NCI-H1694 treated with DMSO at 0.1 percent for 48 hours (cell line): ENCODE measurements around the gene RAP1A.
"Not testable (repeated sequence)": the region's sequence is repeated elsewhere in the genome, so short reads cannot be mapped to it uniquely, and the experiment has no call there.

ENCODE experiments used
- DNase-seq: peaks from one replicate; lab custom pipeline; 2025; lab: John Stamatoyannopoulos, UW

The RAP1A gene

DNA sequence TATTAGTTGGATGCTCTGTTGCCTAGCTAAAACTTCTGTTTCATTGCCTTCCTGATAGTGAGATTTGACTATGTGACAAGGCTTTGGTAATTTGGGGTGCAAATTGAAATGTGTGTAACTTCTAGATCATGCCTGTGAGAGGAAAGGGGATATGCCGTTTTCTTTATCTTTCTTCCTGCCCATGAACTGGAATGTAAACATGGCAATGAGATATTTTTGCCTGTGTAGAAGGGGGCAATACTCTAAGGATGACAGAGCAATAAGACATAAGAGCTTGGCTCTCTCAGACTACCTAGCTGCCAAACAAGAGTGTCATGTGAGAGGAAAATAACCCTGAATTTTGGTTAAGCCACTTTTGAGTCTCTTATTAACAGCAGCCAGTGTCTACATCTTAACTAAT, 49.7 kb downstream of the RAP1A start:
- no peak for DNase-seq

- DNase-seq: no peak
These were observed 52.3 kb downstream of the RAP1A start for GRCh38 chr1:111671852-111672251.

GRCh38 chr1:111672331-111672730, 52.7 kb downstream of the RAP1A start:
- DNase-seq: no peak

- DNase-seq: no peak
These were observed 58.0 kb downstream of the RAP1A start for GRCh38 chr1:111677604-111678003.

- DNase-seq: no peak
These were observed 60.0 kb downstream of the RAP1A start for GRCh38 chr1:111679541-111679940.

DNA sequence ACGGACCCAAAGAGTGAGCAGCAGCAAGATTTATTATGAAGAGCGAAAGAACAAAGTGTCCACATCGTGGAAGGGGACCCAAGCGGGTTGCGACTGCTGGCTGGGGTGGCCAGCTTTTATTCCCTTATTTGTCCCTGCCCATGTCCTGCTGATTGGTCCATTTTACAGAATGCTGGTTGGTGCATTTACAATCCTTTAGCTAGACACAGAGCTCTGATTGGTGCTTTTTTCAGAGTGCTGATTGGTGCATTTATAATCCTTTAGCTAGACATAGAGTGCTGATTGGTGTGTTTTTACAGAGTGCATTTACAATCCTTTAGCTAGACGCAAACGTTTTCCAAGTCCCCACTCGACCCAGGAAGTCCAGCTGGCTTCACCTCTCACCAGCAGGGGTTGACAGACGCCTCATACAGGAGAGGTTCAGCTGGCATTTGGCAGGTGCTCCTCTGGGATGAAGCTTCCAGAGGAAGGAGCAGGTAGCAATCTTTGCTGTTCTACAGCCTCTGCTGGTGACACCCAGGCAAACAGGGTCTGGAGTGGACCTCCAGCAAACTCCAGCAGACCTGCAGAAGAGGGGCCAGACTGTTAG, 60.7 kb downstream of the RAP1A start:
- DNase-seq: not testable (repeated sequence)

DNA sequence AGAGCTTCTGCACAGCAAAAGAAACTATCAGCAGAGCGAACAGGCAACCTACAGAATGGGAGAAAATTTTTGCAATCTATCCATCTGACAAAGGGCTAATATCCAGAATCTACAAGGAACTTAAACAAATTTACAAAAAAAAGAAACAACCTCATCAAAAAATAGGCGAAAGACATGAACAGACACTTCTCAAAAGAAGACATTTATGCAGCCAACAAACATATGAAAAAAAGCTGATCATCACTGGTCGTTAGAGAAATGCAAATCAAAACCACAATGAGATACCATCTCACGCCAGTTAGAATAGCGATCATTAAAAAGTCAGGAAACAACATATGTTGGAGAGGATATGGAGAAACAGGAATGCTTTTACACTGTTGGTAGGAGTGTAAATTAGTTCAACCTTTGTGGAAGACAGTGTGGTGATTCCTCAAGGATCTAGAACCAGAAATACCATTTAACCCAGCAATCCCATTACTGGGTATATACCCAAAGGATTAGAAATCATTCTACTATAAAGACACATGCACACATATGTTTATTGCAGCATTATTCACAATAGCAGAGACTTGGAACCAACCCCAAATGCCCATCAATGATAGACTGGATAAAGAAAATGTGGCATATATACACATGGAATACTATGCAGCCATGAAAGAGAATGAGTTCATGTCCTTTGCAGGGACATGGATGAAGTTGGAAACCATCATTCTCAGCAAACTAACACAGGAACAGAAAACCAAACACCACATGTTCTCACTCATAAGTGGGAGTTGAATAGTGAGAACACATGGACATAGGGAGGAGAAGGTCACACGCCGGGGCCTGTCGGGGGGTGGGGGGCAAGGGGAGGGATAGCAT, 65.9 kb downstream of the RAP1A start:
- not testable (repeated sequence) for DNase-seq

- DNase-seq: no peak
These were observed 70.7 kb downstream of the RAP1A start for GRCh38 chr1:111690306-111690617.

GRCh38 chr1:111691886-111692285, 72.3 kb downstream of the RAP1A start:
- DNase-seq: no peak

DNA sequence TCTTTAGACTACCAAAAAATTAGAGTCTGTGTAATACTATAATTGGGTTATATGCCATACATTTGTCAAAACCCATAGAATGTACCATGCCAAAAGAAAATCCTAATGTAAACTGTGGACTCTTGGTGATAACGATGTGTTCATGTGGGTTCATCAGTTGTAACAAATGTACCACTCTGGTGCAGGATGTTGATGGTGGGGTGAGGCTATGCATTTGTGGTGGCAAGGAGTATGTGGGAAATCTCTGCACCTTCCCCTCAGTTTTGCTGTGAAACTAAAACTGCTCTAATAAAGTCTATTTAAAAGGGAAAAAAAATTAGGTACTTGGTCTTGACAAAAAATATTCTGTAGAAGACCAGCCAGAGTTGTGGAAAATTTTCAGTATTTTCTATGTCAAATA, 76.2 kb downstream of the RAP1A start:
- DNase-seq: no peak

GRCh38 chr1:111696330-111696729, 76.7 kb downstream of the RAP1A start:
- DNase-seq: no peak

DNA sequence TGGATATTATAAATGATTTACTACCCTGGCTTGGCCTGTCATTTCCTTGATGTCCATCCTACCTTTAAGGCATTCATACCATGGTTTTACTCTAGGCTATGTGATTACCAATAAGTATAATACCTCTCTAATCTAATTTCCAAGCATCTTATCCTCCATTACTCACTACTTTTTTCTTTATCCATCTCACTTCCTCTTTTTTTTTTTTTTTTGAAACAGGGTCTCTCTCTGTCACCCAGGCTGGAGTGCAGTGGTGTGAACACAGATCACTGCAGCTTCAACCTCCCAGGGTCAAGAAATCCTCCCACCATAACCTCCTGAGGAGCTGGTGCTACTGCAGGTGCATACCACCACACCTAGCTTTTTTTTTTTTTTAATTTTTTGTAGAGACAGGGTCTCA, 79.7 kb downstream of the RAP1A start:
- DNase-seq: no peak

GRCh38 chr1:111702504-111703050, 83.0 kb downstream of the RAP1A start:
- DNase-seq: no peak

- DNase-seq: no peak
These were observed 84.7 kb downstream of the RAP1A start for GRCh38 chr1:111704240-111704639.

DNA sequence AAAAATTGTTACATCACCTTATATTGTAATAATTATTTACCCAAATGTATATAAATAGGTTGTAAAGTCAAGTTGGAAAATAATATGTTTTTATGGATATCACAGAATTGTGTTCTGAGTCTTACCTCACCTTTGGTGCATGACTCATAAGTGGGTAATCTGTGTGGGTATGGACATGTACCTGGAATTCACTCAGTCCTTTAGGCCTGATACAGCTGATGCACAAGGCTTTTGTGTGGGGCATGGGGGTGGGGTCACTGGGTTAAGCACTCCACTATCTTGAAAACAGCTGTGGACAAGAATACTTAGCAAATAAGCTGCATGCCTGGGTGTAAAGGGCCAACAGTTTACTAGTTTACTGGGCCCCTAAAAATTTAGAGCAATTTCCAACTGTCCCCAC, 85.2 kb downstream of the RAP1A start:
- no peak for DNase-seq

- DNase-seq: no peak
These were observed 86.3 kb downstream of the RAP1A start for GRCh38 chr1:111705841-111706240.

GRCh38 chr1:111706921-111707320, 87.3 kb downstream of the RAP1A start:
- no peak for DNase-seq

- no peak for DNase-seq
These were observed 88.3 kb downstream of the RAP1A start for GRCh38 chr1:111707906-111708305.

DNA sequence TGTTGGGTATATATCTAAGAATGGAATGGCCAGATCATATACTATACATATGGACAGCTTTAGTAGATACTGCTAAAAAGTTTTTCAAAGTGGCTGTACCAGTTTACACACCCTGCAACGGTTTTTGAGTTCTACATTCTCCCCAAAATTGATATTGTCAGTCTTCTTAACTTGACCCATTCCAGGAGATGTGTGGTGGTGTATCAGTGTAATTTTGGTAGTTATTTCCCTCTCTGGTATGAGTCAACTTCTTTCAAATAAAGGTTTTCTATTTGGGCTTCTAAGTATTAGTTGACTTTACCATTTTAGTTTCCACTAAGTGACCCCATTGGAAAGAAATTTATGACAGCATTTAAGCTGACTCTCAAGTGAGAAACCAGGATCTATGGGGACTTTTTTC, 90.4 kb downstream of the RAP1A start:
- DNase-seq: no peak

- no peak for DNase-seq
These were observed 96.7 kb downstream of the RAP1A start for GRCh38 chr1:111716333-111716732.

DNA sequence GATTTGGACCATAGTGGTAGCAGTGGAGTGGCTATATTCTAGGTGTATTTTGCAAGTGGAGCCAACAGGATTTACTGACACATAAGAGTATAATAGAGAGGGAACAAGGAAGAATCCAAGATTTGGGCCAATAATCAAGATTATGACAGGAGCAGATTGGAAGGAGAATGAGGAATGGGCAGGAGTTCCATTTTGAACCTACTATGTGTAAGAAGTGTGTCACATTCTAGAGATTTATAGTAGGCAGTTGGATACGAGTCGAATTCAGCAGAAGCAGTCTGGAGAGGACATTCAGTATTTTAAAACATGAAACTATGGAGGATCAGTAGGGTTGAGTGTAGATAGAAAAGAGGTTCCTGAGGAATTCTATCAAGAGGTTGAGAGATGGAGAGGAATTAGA, 97.9 kb downstream of the RAP1A start:
- no peak for DNase-seq

DNA sequence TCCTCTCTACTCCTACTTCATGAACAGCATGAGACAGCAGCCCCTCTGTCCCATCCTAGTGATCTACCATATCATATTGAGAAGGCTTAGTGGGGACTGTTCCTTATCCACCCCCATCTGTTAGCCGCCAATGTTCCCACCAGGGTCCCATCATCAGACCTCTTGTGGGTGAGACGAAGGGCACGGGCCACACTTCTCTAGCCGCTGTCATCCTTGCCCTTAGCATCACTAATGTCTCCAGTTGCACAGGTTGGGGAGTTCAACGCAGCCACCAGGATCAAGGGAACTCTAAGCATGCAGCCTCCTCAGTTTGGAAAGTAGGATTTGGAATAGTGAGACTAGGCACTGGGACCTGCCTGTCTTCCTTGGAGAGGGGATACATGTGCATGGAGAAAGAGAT, 99.5 kb downstream of the RAP1A start:
- no peak for DNase-seq

- DNase-seq: no peak
These were observed 100.1 kb downstream of the RAP1A start for GRCh38 chr1:111719674-111720132.
